ENCODE results near the gene VPS13D.

DNA sequence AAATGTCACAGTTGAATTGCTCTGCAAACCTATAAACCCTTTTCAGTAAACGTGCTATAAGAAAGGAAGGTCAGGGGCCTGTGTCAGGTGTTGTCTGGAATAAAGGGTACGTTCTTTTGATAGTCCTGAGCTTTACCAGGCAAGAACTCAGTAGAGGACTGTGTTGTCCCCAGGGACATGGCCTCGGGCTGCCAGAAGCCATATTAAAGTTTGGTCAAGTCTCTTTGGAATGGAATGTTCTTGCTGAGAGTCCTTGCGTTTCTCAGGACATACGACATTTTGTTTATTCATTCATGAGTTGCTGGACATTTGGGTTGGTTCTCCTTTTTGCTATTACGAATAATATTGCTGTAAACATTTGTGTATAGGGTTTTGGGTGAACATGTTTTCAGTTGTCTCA is 16.8 kb downstream of the VPS13D start:
- TF ChIP-seq SP1 (IDR thresholded peaks at IDR 0.05) (no peak), PKNOX1 (IDR thresholded peaks at IDR 0.05) (no peak), L3MBTL2 (conservative IDR thresholded peaks at IDR 0.05) (no peak), SUZ12 (IDR thresholded peaks at IDR 0.05) (no peak), NFRKB (IDR thresholded peaks at IDR 0.05) (no peak), HDGF (IDR thresholded peaks at IDR 0.05; ENCODE audit: borderline replicate concordance) (no peak), FOXA1 (IDR thresholded peaks at IDR 0.05) (no peak), ELF4 (IDR thresholded peaks at IDR 0.05) (no peak), CTBP1 (IDR thresholded peaks at IDR 0.05; ENCODE audit: borderline replicate concordance) (no peak)
